Neural crest cell (in vitro differentiated cells): ENCODE data around the gene DCUN1D1. TPM values are rescaled to one million over a fixed set of nuclear protein-coding genes. Genes with fewer than 3 reads are reported as not detected.
"Not testable (repeated sequence)": the region's sequence is repeated elsewhere in the genome, so short reads cannot be mapped to it uniquely, and the experiment has no call there.

ENCODE experiments used
- DNase-seq: peaks from one replicate; pipeline ENCODE4 v3.0.0; 2021; ENCODE audit warnings: low read depth, mixed read lengths, low spot score
- H3K27ac Mint-ChIP-seq: one replicate; pipeline ENCODE4 v1.8.0; 2021; ENCODE audit warnings: mild to moderate bottlenecking, mixed read lengths; ENCODE audit not compliant: unreplicated experiment
- H3K27me3 Mint-ChIP-seq: 2 replicates; pipeline ENCODE4 v1.8.0; 2021; ENCODE audit warnings: low read depth, mild to moderate bottlenecking, mixed read lengths
- H3K36me3 Mint-ChIP-seq: 2 replicates; pipeline ENCODE4 v1.8.0; 2021; ENCODE audit warnings: low read depth, mild to moderate bottlenecking, mixed read lengths
- H3K4me1 Mint-ChIP-seq: 2 replicates; pipeline ENCODE4 v1.8.0; 2021; ENCODE audit warnings: mixed read lengths
- H3K4me3 Mint-ChIP-seq: one replicate; pipeline ENCODE4 v1.8.0; 2021; ENCODE audit warnings: mild to moderate bottlenecking, mixed read lengths
- H3K9me3 Mint-ChIP-seq: 2 replicates; pipeline ENCODE4 v1.8.0; 2021; ENCODE audit warnings: mixed read lengths
- CTCF ChIP-seq: fragments of 200-600 bp; sonication (generic); conservative IDR thresholded peaks from 2 replicates; pipeline ENCODE4 v1.5.0; 2021; ENCODE audit warnings: antibody characterized with exemption, mild to moderate bottlenecking
- total RNA-seq: library from RNA; stranded (reverse); gene quantifications from 2 replicates; pipeline ENCODE4 v1.2.1, GENCODE V29; 2021

Gene DCUN1D1
- total RNA-seq, 1 donor from 2014 or later, result 48.3 TPM

GRCh38 chr3:183006396-183007002, 26.2 kb upstream of the DCUN1D1 start:
- H3K4me3 Mint-ChIP-seq, result no peak overlapping the region
- H3K4me1 Mint-ChIP-seq, result no peaks in the 10 kb centered on the region
- peaks cover 2% of the 10 kb centered on the region for H3K36me3 Mint-ChIP-seq
- no peak for DNase-seq
- H3K27ac Mint-ChIP-seq, result no peak overlapping the region
- H3K9me3 Mint-ChIP-seq, result no peaks in the 10 kb centered on the region
- TF ChIP-seq CTCF, result no peak
- no peaks in the 10 kb centered on the region for H3K27me3 Mint-ChIP-seq

- no peak for TF ChIP-seq CTCF
- DNase-seq, result no peak
- H3K4me1 Mint-ChIP-seq, result no peaks in the 10 kb centered on the region
- no peak overlapping the region for H3K27ac Mint-ChIP-seq
- H3K4me3 Mint-ChIP-seq, result no peak overlapping the region
- H3K36me3 Mint-ChIP-seq, result peaks cover 8% of the 10 kb centered on the region
- H3K27me3 Mint-ChIP-seq, result no peaks in the 10 kb centered on the region
- H3K9me3 Mint-ChIP-seq, result peaks cover 6% of the 10 kb centered on the region
Measured at GRCh38 chr3:182999767-183000166, 19.4 kb upstream of the DCUN1D1 start.

- H3K27me3 Mint-ChIP-seq, H3K36me3 Mint-ChIP-seq, H3K27ac Mint-ChIP-seq, H3K4me1 Mint-ChIP-seq, DNase-seq, H3K4me3 Mint-ChIP-seq: not testable (repeated sequence)
- peaks cover 14% of the 10 kb centered on the region for H3K9me3 Mint-ChIP-seq
Measured at GRCh38 chr3:182993486-182994201, 13.3 kb upstream of the DCUN1D1 start.

- Mint-ChIP-seq H3K27ac (no peak overlapping the region), H3K4me3 (no peak overlapping the region), H3K27me3 (no peaks in the 10 kb centered on the region), H3K4me1 (no peaks in the 10 kb centered on the region), H3K36me3 (peaks cover 3% of the 10 kb centered on the region), H3K9me3 (peaks cover 9% of the 10 kb centered on the region)
- DNase-seq, result no peak
- TF ChIP-seq CTCF, result no peak
Measured at GRCh38 chr3:182989566-182989965, 9.2 kb upstream of the DCUN1D1 start.

- DNase-seq, result no peak
- TF ChIP-seq CTCF, result no peak
- no peaks in the 10 kb centered on the region for H3K27me3 Mint-ChIP-seq
- H3K9me3 Mint-ChIP-seq, result no peaks in the 10 kb centered on the region
- no peak overlapping the region for H3K27ac Mint-ChIP-seq
- H3K36me3 Mint-ChIP-seq, result no peaks in the 10 kb centered on the region
- H3K4me1 Mint-ChIP-seq, result no peaks in the 10 kb centered on the region
- no peak overlapping the region for H3K4me3 Mint-ChIP-seq
Measured at GRCh38 chr3:182986021-182986420, 5.7 kb upstream of the DCUN1D1 start.

GRCh38 chr3:182983876-182984275, 3.5 kb upstream of the DCUN1D1 start:
- no peak for TF ChIP-seq CTCF
- Mint-ChIP-seq H3K4me1 (peaks cover 9% of the 10 kb centered on the region), H3K27me3 (no peaks in the 10 kb centered on the region), H3K9me3 (no peaks in the 10 kb centered on the region), H3K4me3 (no peak overlapping the region), H3K27ac (no peak overlapping the region), H3K36me3 (no peaks in the 10 kb centered on the region)
- no peak for DNase-seq
